ENCODE results near the gene GIPC2. TPM values are rescaled to one million over a fixed set of nuclear protein-coding genes. Genes with fewer than 3 reads are reported as not detected.
"Not testable (repeated sequence)": the region's sequence is repeated elsewhere in the genome, so short reads cannot be mapped to it uniquely, and the experiment has no call there.

Gene GIPC2
- total RNA-seq, 2 experiments from 2014 or later: 0.44 to 0.74 TPM

GRCh38 chr1:78060857-78061563 is 15.2 kb downstream of the GIPC2 start:
- peaks cover 1% of the 10 kb centered on the region for H3K9me3 Mint-ChIP-seq
- H3K27me3 Mint-ChIP-seq: peaks cover 8% of the 10 kb centered on the region
- POLR2A ChIA-PET: no interaction called here
- ATAC-seq (ENCODE audit: low read depth) (no peak), DNase-seq (no peak)
- no peaks in the 10 kb centered on the region for H3K4me1 Mint-ChIP-seq
- no peak overlapping the region for H3K27ac Mint-ChIP-seq
- no peak overlapping the region for H3K4me3 Mint-ChIP-seq
- H3K36me3 Mint-ChIP-seq: peaks cover 2% of the 10 kb centered on the region

GRCh38 chr1:78061825-78062523 is 16.2 kb downstream of the GIPC2 start:
- Mint-ChIP-seq H3K4me1 (no peaks in the 10 kb centered on the region), H3K4me3 (no peak overlapping the region), H3K27me3 (peaks cover 11% of the 10 kb centered on the region), H3K27ac (no peak overlapping the region), H3K9me3 (peaks cover 1% of the 10 kb centered on the region), H3K36me3 (no peaks in the 10 kb centered on the region)
- POLR2A ChIA-PET: no interaction called here
- ATAC-seq (ENCODE audit: low read depth) (no peak), DNase-seq (no peak)

- H3K4me3 Mint-ChIP-seq; H3K27ac Mint-ChIP-seq; H3K9me3 Mint-ChIP-seq; ATAC-seq (ENCODE audit: low read depth); POLR2A ChIA-PET; H3K36me3 Mint-ChIP-seq; DNase-seq; H3K4me1 Mint-ChIP-seq: not testable (repeated sequence)
- peaks cover 27% of the 10 kb centered on the region for H3K27me3 Mint-ChIP-seq
Observed at GRCh38 chr1:78064886-78065285, 19.1 kb downstream of the GIPC2 start.

- Mint-ChIP-seq H3K36me3 (no peaks in the 10 kb centered on the region), H3K4me3 (no peak overlapping the region), H3K27me3 (peaks cover 41% of the 10 kb centered on the region), H3K4me1 (no peaks in the 10 kb centered on the region), H3K27ac (no peak overlapping the region), H3K9me3 (no peaks in the 10 kb centered on the region)
- DNase-seq: no peak
- no peak for ATAC-seq (ENCODE audit: low read depth)
- POLR2A ChIA-PET: no interaction called here
Observed at GRCh38 chr1:78068681-78069283, 23.0 kb downstream of the GIPC2 start.

- ATAC-seq (ENCODE audit: low read depth) (no peak), DNase-seq (no peak)
- no peaks in the 10 kb centered on the region for H3K36me3 Mint-ChIP-seq
- H3K4me3 Mint-ChIP-seq: no peak overlapping the region
- POLR2A ChIA-PET: no interaction called here
- no peaks in the 10 kb centered on the region for H3K4me1 Mint-ChIP-seq
- H3K9me3 Mint-ChIP-seq: peaks cover 1% of the 10 kb centered on the region
- no peak overlapping the region for H3K27ac Mint-ChIP-seq
- H3K27me3 Mint-ChIP-seq: peaks cover 39% of the 10 kb centered on the region
Observed at GRCh38 chr1:78069784-78070183, 24.0 kb downstream of the GIPC2 start.

GRCh38 chr1:78070210-78070609 is 24.4 kb downstream of the GIPC2 start:
- DNase-seq: no peak
- no peaks in the 10 kb centered on the region for H3K36me3 Mint-ChIP-seq
- H3K27ac Mint-ChIP-seq: no peak overlapping the region
- ATAC-seq (ENCODE audit: low read depth): no peak
- peaks cover 1% of the 10 kb centered on the region for H3K9me3 Mint-ChIP-seq
- POLR2A ChIA-PET: no interaction called here
- peaks cover 39% of the 10 kb centered on the region for H3K27me3 Mint-ChIP-seq
- no peaks in the 10 kb centered on the region for H3K4me1 Mint-ChIP-seq
- H3K4me3 Mint-ChIP-seq: no peak overlapping the region

- peaks cover 39% of the 10 kb centered on the region for H3K27me3 Mint-ChIP-seq
- H3K27ac Mint-ChIP-seq: no peak overlapping the region
- no peak for DNase-seq
- POLR2A ChIA-PET: no interaction called here
- no peaks in the 10 kb centered on the region for H3K4me1 Mint-ChIP-seq
- no peak for ATAC-seq (ENCODE audit: low read depth)
- no peaks in the 10 kb centered on the region for H3K36me3 Mint-ChIP-seq
- no peak overlapping the region for H3K4me3 Mint-ChIP-seq
- peaks cover 1% of the 10 kb centered on the region for H3K9me3 Mint-ChIP-seq
Observed at GRCh38 chr1:78070758-78071157, 25.0 kb downstream of the GIPC2 start.

- no peak for ATAC-seq (ENCODE audit: low read depth)
Observed at GRCh38 chr1:78071696-78072095, 25.9 kb downstream of the GIPC2 start.

GRCh38 chr1:78072216-78072615 is 26.4 kb downstream of the GIPC2 start:
- Mint-ChIP-seq H3K36me3 (no peaks in the 10 kb centered on the region), H3K4me3 (no peak overlapping the region), H3K4me1 (no peaks in the 10 kb centered on the region), H3K9me3 (peaks cover 1% of the 10 kb centered on the region), H3K27ac (no peak overlapping the region), H3K27me3 (peaks cover 32% of the 10 kb centered on the region)
- POLR2A ChIA-PET: no interaction called here
- DNase-seq: no peak
- no peak for ATAC-seq (ENCODE audit: low read depth)

More at GRCh38 chr1:78071696-78072095, 25.9 kb downstream of the GIPC2 start:
- H3K36me3 Mint-ChIP-seq: no peaks in the 10 kb centered on the region
- POLR2A ChIA-PET: no interaction called here
- no peaks in the 10 kb centered on the region for H3K4me1 Mint-ChIP-seq
- H3K27ac Mint-ChIP-seq: no peak overlapping the region
- peaks cover 1% of the 10 kb centered on the region for H3K9me3 Mint-ChIP-seq
- no peak overlapping the region for H3K4me3 Mint-ChIP-seq
- H3K27me3 Mint-ChIP-seq: peaks cover 34% of the 10 kb centered on the region
- DNase-seq: no peak

GRCh38 chr1:78073441-78073840 is 27.7 kb downstream of the GIPC2 start:
- peaks cover 1% of the 10 kb centered on the region for H3K9me3 Mint-ChIP-seq
- POLR2A ChIA-PET: no interaction called here
- H3K36me3 Mint-ChIP-seq: no peaks in the 10 kb centered on the region
- H3K4me3 Mint-ChIP-seq: no peak overlapping the region
- no peak for DNase-seq
- ATAC-seq (ENCODE audit: low read depth): no peak
- no peaks in the 10 kb centered on the region for H3K4me1 Mint-ChIP-seq
- no peak overlapping the region for H3K27ac Mint-ChIP-seq
- peaks cover 25% of the 10 kb centered on the region for H3K27me3 Mint-ChIP-seq

GRCh38 chr1:78075621-78076020 is 29.9 kb downstream of the GIPC2 start:
- Mint-ChIP-seq H3K27me3 (peaks cover 10% of the 10 kb centered on the region), H3K4me1 (peaks cover 5% of the 10 kb centered on the region), H3K36me3 (no peaks in the 10 kb centered on the region), H3K9me3 (peaks cover 4% of the 10 kb centered on the region), H3K27ac (no peak overlapping the region), H3K4me3 (no peak overlapping the region)
- DNase-seq (no peak), ATAC-seq (ENCODE audit: low read depth) (no peak)
- POLR2A ChIA-PET: no interaction called here

GRCh38 chr1:78078358-78078757 is 32.6 kb downstream of the GIPC2 start:
- no peak overlapping the region for H3K4me3 Mint-ChIP-seq
- peaks cover 8% of the 10 kb centered on the region for H3K4me1 Mint-ChIP-seq
- POLR2A ChIA-PET: no interaction called here
- no peaks in the 10 kb centered on the region for H3K27me3 Mint-ChIP-seq
- ATAC-seq (ENCODE audit: low read depth) (no peak), DNase-seq (no peak)
- peaks cover 1% of the 10 kb centered on the region for H3K36me3 Mint-ChIP-seq
- no peak overlapping the region for H3K27ac Mint-ChIP-seq
- H3K9me3 Mint-ChIP-seq: peaks cover 4% of the 10 kb centered on the region

GRCh38 chr1:78079580-78079979 is 33.8 kb downstream of the GIPC2 start:
- POLR2A ChIA-PET: no interaction called here
- Mint-ChIP-seq H3K9me3 (peaks cover 3% of the 10 kb centered on the region), H3K36me3 (peaks cover 3% of the 10 kb centered on the region), H3K27me3 (no peaks in the 10 kb centered on the region), H3K4me3 (no peak overlapping the region), H3K4me1 (peaks cover 8% of the 10 kb centered on the region), H3K27ac (no peak overlapping the region)
- ATAC-seq (ENCODE audit: low read depth): no peak
- DNase-seq: no peak

GRCh38 chr1:78080767-78081166 is 35.0 kb downstream of the GIPC2 start:
- Mint-ChIP-seq H3K4me1 (peaks cover 8% of the 10 kb centered on the region), H3K9me3 (peaks cover 8% of the 10 kb centered on the region), H3K27ac (peak overlapping the region; percentile 7), H3K27me3 (peaks cover 3% of the 10 kb centered on the region), H3K36me3 (peaks cover 13% of the 10 kb centered on the region), H3K4me3 (peak overlapping the region; percentile 59)
- POLR2A ChIA-PET: no interaction called here
- DNase-seq (no peak), ATAC-seq (ENCODE audit: low read depth) (no peak)
